ENCODE measurements around the gene PODXL.

PODXL gene

GRCh38 chr7:131501422-131501821 lies 55.0 kb downstream of the PODXL start:
- FAIRE-seq = peak; percentile 55
- no peak for TF ChIP-seq CTCF (IDR thresholded peaks at IDR 0.05; ENCODE audit: insufficient read depth, missing control alignments)
- no peak for DNase-seq (ENCODE audit: insufficient read length, low spot score)

DNA sequence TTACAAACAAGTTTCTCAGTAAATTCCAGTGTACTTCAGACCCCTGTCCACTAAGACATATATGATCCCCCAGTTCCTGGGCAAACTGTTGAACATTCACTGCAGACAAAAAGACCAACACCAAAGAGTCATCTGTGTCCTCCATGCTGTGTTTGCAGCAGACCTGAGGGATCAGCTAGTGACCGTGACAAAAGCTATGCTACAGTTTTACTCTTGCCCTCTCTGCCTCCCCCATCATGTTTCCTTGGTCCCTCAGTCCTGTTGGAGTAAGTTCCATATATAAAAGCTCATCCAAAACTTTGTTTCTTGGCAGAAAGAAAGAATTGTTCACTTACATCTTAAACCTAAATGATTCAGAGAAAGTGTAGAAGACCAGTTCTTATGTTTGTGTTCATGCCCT lies 56.1 kb downstream of the PODXL start:
- DNase-seq (ENCODE audit: insufficient read length, low spot score) (no peak), FAIRE-seq (no peak)
- no peak for TF ChIP-seq CTCF (IDR thresholded peaks at IDR 0.05; ENCODE audit: insufficient read depth, missing control alignments)

DNA sequence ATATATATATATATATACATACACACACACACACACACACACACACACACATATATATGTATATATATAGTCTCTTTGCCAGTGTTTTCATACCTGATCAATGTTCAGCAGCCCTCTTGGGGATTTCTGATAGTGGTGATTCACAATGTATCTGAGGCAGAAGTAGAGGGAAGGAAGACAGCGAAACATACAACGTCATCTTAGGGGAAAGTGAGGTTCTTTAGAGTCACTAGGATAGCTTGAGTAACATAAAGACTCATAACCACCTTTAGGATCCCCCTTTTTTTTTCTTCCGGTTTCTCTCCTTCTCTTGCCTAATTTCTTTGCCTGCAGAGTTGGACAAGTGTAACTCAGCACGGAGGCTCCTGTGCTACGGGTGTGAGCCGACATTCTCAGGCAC lies 56.6 kb downstream of the PODXL start:
- DNase-seq (ENCODE audit: insufficient read length, low spot score) (no peak), FAIRE-seq (no peak)
- TF ChIP-seq CTCF (IDR thresholded peaks at IDR 0.05; ENCODE audit: insufficient read depth, missing control alignments) = no peak

DNA sequence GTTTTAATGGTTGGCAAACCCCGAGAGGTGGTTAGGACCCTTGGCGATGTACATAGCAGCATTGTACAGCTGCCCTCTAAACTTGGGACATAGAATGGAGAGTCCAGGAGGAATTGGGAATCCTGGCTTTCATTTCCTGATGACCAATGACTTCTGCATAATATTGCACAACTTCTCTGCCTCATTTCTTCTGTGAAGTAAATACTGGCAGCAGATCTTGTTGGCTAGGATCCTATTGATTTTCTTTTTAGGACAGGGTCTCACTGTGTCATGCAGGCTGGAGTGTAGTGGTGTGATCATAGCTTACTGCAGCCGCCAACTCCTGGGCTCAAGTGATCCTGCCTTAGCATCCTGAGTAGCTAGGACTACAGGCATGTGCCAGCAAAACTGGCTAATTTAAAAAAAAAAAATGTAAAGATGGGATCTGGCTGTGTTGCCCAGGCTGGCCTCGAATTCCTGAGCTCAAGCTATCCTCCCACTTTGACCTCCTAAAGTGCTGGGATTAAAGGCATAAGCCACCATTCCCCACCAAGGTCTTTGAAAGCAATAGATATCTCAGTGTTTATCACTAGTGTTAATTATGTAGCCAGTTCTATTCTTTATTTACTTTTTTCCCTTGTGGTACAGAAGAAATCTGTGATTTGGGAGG lies 58.1 kb downstream of the PODXL start:
- no peak for DNase-seq (ENCODE audit: insufficient read length, low spot score)
- TF ChIP-seq CTCF (IDR thresholded peaks at IDR 0.05; ENCODE audit: insufficient read depth, missing control alignments) = no peak
- FAIRE-seq = no peak

- no peak for DNase-seq (ENCODE audit: insufficient read length, low spot score)
- TF ChIP-seq CTCF (IDR thresholded peaks at IDR 0.05; ENCODE audit: insufficient read depth, missing control alignments) = no peak
- FAIRE-seq = no peak
These were observed 59.0 kb downstream of the PODXL start for GRCh38 chr7:131497454-131497853.

DNA sequence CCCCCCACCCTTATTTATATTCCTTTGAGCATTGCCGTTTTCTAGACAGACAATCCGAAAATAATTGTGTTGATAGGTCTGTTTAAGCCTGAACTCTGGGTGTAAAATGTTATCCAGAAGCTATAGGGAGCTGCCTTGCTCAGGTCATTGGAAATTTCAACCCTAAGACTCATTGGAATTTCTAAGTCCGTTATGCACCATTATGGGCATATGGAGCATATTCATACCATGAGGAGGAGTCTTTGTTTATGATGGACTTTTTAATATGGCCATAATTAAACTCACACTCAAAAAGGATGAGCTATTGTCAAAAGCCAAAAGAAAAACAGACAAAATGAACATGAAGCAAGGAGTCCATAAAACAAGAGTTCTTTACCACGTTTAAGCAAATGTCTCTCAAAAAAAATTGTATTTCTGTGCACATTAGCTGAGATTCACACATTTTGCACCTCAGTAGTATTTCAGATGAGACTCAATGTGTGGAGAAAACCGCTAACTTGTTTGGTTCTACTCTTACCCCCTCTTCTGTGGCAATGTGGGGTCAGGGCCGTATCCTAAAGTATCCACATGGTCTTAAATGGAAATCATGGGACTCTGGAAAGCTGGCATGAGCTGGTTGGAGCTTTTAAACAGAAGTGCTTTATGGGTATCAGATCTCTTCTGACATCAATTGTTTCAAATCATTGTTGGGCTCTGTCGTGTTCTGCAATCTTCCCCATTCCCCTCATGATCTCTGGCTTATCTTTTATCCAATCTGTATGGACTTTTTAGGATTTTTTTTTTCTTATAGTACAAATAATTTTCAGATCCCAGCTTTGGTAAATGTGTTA lies 60.5 kb downstream of the PODXL start:
- DNase-seq (ENCODE audit: insufficient read length, low spot score) = no peak
- peak; percentile 29 for FAIRE-seq
- no peak for TF ChIP-seq CTCF (IDR thresholded peaks at IDR 0.05; ENCODE audit: insufficient read depth, missing control alignments)

GRCh38 chr7:131494182-131494581 lies 62.2 kb downstream of the PODXL start:
- FAIRE-seq (no peak), DNase-seq (ENCODE audit: insufficient read length, low spot score) (no peak)
- no peak for TF ChIP-seq CTCF (IDR thresholded peaks at IDR 0.05; ENCODE audit: insufficient read depth, missing control alignments)

Measured in D721Med (cell line).